Large intestine (tissue), 3 donors: ENCODE measurements around the gene RPS6KA5. TPM values are rescaled to one million over a fixed set of nuclear protein-coding genes. Genes with fewer than 3 reads are reported as not detected.
"Not testable (repeated sequence)": the region's sequence is repeated elsewhere in the genome, so short reads cannot be mapped to it uniquely, and the experiment has no call there.

ENCODE experiments used
- DNase-seq, 2 donors: peaks; one replicate each; pipeline versions ENCODE4 v3.0.0 to v3.0.0-alpha.2; 2013
- H3K27ac ChIP-seq: one replicate; pipeline ENCODE4 v1.5.1; 2013; ENCODE audit warnings: low read length
- H3K27me3 ChIP-seq: 2 replicates; pipeline ENCODE4 v1.6.1; 2013; ENCODE audit warnings: low read length; ENCODE audit not compliant: control insufficient read depth, insufficient read depth
- H3K36me3 ChIP-seq: 2 replicates; pipeline ENCODE4 v1.6.1; 2013; ENCODE audit warnings: low read length; ENCODE audit not compliant: control insufficient read depth, insufficient read depth
- H3K4me1 ChIP-seq: one replicate; pipeline ENCODE4 v1.6.1; 2013; ENCODE audit warnings: low read length; ENCODE audit not compliant: control insufficient read depth, insufficient read depth
- H3K4me3 ChIP-seq: one replicate; pipeline ENCODE4 v1.5.1; 2013; ENCODE audit warnings: low read length
- H3K9me3 ChIP-seq: one replicate; pipeline ENCODE4 v1.6.1; 2013; ENCODE audit warnings: mild to moderate bottlenecking, low read depth, low read length, moderate library complexity; ENCODE audit not compliant: control insufficient read depth
- WGBS: methylation state at CpG from one replicate; pipeline ENCODE4 v1.1.5; 2013; ENCODE audit warnings: low lambda C conversion rate; ENCODE audit not compliant: insufficient coverage; 5-methylcytosine and 5-hydroxymethylcytosine counted together
- polyA plus RNA-seq: library from polyadenylated mRNA; unstranded; fragments of 120-200 nt; gene quantifications from one replicate; pipeline ENCODE4 v1.2.1, GENCODE V29; 2013

RPS6KA5 gene
- polyA plus RNA-seq, 1 donor, result 8.6 TPM

DNA sequence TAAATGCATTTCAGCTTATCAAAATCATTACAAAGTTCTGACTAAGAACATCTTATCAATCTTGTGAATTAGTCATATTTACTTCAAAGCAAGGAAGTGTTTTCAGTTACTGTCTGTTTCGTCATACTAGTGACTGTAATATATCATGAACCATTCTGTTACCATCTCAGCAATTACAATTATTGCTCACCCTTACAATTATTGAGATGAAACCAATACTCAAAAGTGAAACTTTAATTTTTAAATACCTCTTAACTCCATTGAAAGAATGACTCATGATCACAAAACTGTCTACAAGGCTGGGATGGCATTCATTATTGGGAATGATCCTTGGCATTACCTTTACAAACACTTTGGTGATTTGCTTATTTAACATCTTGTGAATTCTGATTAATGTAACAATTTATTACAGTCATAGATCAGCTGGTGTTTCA, 90.3 kb downstream of the RPS6KA5 start:
- Histone ChIP-seq H3K36me3 (no peaks in the 10 kb centered on the region), H3K9me3 (no peaks in the 10 kb centered on the region), H3K4me1 (peaks cover 21% of the 10 kb centered on the region), H3K4me3 (no peak overlapping the region), H3K27me3 (no peaks in the 10 kb centered on the region), H3K27ac (peak overlapping the region; percentile 48)
- DNase-seq, result peak; percentile 26 to 72
- 20% methylated on average over 1 of the region's 1 CpG for WGBS

DNA sequence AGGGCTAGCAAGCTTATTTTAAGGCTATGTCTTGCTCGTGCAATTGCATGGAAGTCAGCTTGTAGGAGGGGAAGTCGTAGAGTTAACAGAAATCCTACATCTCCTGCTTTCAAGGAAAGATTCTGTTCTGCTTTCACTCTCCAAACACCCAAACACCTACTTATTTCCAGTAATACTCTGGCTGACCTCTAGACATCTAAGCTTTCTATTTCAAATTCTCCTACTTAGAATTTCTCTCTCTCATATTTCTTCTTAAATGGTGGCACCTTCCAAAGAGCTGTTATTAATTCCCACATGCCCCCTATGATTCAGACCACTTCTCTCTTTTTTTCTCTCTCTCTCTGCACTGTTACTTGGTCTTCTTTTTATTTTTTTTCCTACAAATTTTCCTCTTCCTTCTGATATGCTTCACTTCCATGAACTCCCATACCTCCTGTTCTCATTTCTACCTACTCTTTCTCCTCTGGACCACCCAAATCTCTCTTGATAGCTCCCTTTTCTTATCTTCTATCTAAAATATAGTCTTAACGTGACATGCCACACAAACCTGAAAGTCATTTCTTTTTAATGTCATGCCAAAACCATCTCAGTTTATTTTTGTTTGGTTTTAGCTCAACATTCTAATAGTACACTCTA, 90.8 kb downstream of the RPS6KA5 start:
- H3K27me3 ChIP-seq, result no peaks in the 10 kb centered on the region
- peak overlapping the region; percentile 48 for H3K27ac ChIP-seq
- H3K4me1 ChIP-seq, result peaks cover 18% of the 10 kb centered on the region
- 64% methylated on average over 1 of the region's 3 CpGs for WGBS
- H3K36me3 ChIP-seq, result no peaks in the 10 kb centered on the region
- peak in 1 of 2 donors; percentile 31 for DNase-seq
- H3K4me3 ChIP-seq, result no peak overlapping the region
- no peaks in the 10 kb centered on the region for H3K9me3 ChIP-seq

DNA sequence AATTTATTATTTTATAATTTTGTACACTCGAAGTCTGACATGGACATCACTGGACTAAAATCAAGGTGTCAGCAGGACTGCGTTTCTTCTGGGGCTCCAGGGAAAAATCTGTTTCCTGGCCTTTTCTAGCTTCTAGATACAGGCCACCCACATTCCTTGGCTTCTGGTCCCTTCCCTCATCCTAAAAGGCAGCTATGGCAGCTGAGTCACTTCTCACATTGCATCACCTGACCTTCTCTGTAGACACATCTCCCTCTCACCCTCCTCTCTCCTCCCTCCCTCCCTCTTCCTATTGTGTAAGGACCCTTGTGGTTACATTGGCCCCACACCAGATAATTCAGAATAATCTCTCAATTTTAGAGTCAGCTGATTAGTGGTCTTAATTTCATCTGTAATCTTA, 92.4 kb downstream of the RPS6KA5 start:
- no peak overlapping the region for H3K4me3 ChIP-seq
- H3K36me3 ChIP-seq, result no peaks in the 10 kb centered on the region
- 100% methylated on average over 1 of the region's 2 CpGs for WGBS

DNA sequence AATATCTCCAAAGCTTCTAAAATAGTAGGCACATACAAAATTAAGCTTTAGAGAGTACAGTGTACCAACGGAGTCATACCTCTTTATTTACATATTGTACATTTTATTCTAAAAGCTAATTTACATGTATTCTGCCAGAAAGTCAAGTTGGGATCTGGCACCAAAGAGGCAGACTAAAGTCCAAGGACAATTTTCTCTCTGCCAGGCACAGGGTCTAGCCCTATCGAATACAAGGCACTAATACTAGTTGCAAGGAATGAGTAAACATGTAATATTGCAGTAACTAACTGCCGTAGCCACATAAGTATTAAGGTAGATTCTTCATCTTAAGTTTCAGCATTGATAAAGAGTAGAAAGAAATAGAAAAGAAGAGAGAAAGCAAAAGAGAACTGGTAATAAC, 93.9 kb downstream of the RPS6KA5 start:
- H3K9me3 ChIP-seq, result no peaks in the 10 kb centered on the region
- no peaks in the 10 kb centered on the region for H3K27me3 ChIP-seq
- no peak overlapping the region for H3K27ac ChIP-seq
- DNase-seq, result no peak
- WGBS, result 90% methylated on average over 2 of the region's 3 CpGs
- no peaks in the 10 kb centered on the region for H3K36me3 ChIP-seq
- no peak overlapping the region for H3K4me3 ChIP-seq
- peaks cover 8% of the 10 kb centered on the region for H3K4me1 ChIP-seq

More for the DNA sequence above, 92.4 kb downstream of the RPS6KA5 start:
- no peaks in the 10 kb centered on the region for H3K27me3 ChIP-seq
- H3K4me1 ChIP-seq, result peaks cover 12% of the 10 kb centered on the region
- no peaks in the 10 kb centered on the region for H3K9me3 ChIP-seq
- DNase-seq, result no peak
- H3K27ac ChIP-seq, result no peak overlapping the region

DNA sequence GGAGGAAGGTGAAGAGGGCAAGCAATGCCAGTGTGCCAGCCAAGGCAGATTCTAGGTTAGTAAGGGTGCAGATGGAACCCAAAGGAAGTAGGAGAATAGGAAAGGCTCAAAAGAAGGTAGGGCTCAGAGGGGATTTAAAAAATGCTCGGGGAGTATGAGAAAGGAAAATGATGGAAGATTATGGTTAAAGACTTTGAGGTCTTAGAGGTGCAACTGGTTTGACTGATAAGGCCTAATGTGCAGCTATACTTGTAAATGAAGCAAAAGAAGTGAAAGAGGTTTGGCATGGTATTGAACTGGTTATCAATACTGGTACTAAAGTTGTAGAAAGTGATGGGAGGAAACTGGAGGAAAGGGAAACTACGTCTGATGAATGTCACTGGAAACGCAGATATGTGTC, 94.7 kb downstream of the RPS6KA5 start:
- H3K36me3 ChIP-seq, result no peaks in the 10 kb centered on the region
- no peaks in the 10 kb centered on the region for H3K27me3 ChIP-seq
- no peaks in the 10 kb centered on the region for H3K9me3 ChIP-seq
- no peak overlapping the region for H3K27ac ChIP-seq
- peaks cover under 1% of the 10 kb centered on the region for H3K4me1 ChIP-seq
- WGBS, result 93% methylated on average over 3 of the region's 3 CpGs
- H3K4me3 ChIP-seq, result no peak overlapping the region
- no peak for DNase-seq

DNA sequence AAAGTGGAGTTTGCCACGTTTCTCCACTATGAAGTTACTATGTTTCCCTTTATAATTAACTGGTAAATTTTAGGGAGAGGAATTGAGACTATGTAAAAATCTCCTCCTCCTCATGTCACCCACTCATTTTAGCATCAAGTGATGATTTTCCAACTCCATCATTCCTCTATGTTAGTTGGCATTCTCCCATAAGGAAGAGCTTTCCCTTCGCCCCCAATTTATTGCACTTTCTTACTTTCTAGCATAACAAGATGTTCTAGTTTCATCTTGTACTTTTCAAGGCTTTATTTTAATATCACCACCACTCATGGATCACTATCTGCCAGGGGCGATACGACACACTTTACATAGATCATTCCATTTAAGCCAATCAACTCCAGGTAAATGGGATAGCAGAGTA, 97.1 kb downstream of the RPS6KA5 start:
- Histone ChIP-seq H3K27me3 (no peaks in the 10 kb centered on the region), H3K36me3 (no peaks in the 10 kb centered on the region), H3K4me3 (no peak overlapping the region), H3K9me3 (no peaks in the 10 kb centered on the region), H3K4me1 (no peaks in the 10 kb centered on the region), H3K27ac (no peak overlapping the region)
- no CpG with 5 or more reads among the region's 4 CpGs for WGBS
- DNase-seq, result no peak

DNA sequence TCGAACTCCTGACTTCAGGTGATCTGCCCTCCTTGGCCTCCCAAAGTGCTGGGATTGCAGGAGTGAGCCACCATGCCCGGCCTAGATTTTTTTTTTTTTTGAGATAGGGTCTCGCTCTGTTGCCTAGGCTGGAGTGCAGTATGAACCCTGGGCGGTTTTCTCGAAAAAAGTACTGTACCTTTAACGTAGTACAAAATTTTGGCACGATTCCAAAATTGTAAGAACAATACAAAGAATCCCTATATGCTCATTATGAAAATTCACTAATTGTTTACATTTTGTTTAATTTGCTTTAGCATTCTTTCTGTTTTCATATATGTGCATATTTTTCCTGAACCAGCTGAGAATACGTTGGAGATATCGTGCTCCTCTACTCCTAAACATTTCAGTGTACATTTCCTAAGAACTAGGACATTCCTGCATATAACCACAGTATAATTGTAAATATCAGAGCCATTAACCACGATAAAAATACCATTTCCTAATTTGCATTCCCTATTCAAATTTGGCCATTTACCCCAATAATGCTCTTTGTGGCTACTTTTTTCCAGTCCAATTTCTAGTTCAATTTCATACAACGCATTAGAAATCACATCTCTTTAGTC, 97.8 kb downstream of the RPS6KA5 start:
- Histone ChIP-seq H3K36me3 (peaks cover under 1% of the 10 kb centered on the region), H3K4me1 (no peaks in the 10 kb centered on the region), H3K27ac (no peak overlapping the region), H3K27me3 (no peaks in the 10 kb centered on the region), H3K4me3 (no peak overlapping the region), H3K9me3 (peaks cover 3% of the 10 kb centered on the region)
- no peak for DNase-seq
- 100% methylated on average over 3 of the region's 11 CpGs for WGBS

DNA sequence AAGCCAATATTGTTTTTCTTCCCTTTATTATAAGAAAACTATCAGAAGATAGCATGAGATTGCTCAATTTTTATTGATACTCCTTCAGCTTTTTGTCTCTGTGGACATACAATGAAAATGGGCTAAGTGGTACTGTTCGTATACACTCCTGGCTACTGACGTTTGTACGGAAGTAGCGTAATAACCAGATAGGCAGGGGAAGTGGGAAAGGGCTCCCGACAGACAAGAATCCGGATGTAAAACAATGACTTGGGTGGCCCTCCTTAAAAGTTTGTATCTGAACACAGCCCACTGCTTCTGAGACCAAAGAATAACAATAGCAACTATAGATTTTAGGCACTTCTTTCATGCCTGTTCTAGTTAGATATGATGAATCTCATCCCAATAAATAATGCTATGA, 99.6 kb downstream of the RPS6KA5 start:
- no peak overlapping the region for H3K27ac ChIP-seq
- WGBS, result 100% methylated on average over 1 of the region's 6 CpGs
- no peak for DNase-seq
- no peaks in the 10 kb centered on the region for H3K4me1 ChIP-seq
- peaks cover 11% of the 10 kb centered on the region for H3K9me3 ChIP-seq
- peaks cover 2% of the 10 kb centered on the region for H3K36me3 ChIP-seq
- no peaks in the 10 kb centered on the region for H3K27me3 ChIP-seq
- no peak overlapping the region for H3K4me3 ChIP-seq

DNA sequence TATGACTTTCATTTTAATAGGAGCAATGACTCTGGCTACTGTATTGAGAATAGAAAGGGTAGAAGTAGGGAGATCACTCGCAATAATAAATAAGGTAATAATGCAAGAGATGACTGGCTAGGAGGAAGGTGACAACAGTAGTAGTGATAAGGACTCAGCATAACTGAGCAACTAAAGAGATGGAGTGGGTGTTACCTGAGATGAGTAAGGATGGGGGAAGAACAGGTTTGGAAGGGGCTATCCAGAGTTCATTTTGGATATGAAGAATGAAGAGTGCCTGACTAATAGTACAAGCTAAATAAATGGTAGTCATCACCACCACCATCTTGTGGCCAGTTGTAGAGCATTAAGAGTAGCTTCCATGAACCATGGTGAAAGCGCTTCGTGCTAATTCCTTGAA, 101.1 kb downstream of the RPS6KA5 start:
- H3K27ac ChIP-seq, result no peak overlapping the region
- DNase-seq, result no peak
- peaks cover 14% of the 10 kb centered on the region for H3K9me3 ChIP-seq
- H3K4me1 ChIP-seq, result no peaks in the 10 kb centered on the region
- no peaks in the 10 kb centered on the region for H3K27me3 ChIP-seq
- H3K4me3 ChIP-seq, result no peak overlapping the region
- peaks cover 2% of the 10 kb centered on the region for H3K36me3 ChIP-seq
- WGBS, result 100% methylated on average over 1 of the region's 3 CpGs

DNA sequence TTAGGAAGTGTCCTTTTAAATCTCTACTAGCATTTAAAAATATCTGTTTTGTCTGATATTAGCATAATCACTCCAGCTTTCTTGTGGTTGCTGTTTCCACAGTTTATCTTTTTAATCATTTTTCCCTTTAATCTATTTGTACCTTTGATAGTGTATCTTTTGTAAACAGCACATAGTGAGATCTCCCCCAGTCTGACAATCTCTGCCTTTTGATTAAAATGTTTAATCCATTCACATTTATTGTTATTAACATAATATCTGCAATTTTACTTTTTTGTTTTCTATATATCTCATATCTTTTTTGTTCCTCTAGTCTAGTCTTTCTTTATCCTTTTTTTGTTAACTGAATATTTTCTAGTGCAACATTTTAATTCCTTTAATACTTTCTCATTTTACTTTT, 104.2 kb downstream of the RPS6KA5 start:
- H3K9me3 ChIP-seq, result peaks cover 20% of the 10 kb centered on the region

DNA sequence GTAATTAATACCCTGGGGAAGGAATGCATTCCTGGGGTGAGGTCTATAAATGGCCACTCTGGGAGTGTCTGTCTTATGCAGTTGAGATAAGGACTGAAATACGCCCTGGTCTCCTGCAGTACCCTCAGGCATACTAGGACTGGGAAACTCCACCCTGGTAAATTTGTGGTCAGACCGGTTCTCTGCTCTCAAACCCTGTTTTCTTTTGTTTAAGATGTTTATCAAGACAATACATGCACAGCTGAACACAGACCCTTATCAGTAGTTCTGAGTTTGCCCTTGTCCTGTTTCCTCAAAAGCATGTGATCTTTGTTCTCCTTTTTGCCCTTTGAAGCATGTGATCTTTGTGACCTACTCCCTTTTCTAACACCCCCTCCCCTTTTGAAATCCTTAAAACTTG, 106.8 kb downstream of the RPS6KA5 start:
- H3K27me3 ChIP-seq, H3K36me3 ChIP-seq, DNase-seq, H3K4me3 ChIP-seq, H3K4me1 ChIP-seq, H3K27ac ChIP-seq: not testable (repeated sequence)
- WGBS, result no CpG with 5 or more reads among the region's 2 CpGs
- H3K9me3 ChIP-seq, result peaks cover 20% of the 10 kb centered on the region

More for the DNA sequence above, 104.2 kb downstream of the RPS6KA5 start:
- H3K27me3 ChIP-seq, result no peaks in the 10 kb centered on the region
- DNase-seq, result no peak
- no peak overlapping the region for H3K4me3 ChIP-seq
- peaks cover 2% of the 10 kb centered on the region for H3K36me3 ChIP-seq
- H3K27ac ChIP-seq, result no peak overlapping the region
- no peaks in the 10 kb centered on the region for H3K4me1 ChIP-seq
